ENCODE results near the gene CIT.
"Not testable (repeated sequence)": the region's sequence is repeated elsewhere in the genome, so short reads cannot be mapped to it uniquely, and the experiment has no call there.

The CIT gene

DNA sequence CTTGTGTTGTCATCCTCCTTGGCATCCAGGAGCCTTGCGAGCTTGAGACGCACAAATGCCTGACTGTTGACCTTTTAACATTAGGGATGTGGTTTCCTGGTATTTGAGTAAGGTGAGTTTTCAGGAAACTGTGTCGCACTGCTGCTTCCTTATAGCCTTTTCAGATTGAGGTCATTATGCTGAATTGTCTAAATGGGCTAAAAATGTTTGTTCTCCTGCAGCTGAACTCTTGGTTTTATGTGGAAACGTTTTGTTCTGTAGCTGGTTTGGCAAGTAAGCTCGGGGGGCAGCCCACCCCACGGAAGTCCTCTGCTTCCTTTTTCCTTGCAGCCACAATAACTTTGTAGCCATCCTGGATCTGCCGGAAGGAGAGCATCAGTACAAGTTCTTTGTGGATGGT lies 203.5 kb downstream of the CIT start:
- no peak for DNase-seq

DNA sequence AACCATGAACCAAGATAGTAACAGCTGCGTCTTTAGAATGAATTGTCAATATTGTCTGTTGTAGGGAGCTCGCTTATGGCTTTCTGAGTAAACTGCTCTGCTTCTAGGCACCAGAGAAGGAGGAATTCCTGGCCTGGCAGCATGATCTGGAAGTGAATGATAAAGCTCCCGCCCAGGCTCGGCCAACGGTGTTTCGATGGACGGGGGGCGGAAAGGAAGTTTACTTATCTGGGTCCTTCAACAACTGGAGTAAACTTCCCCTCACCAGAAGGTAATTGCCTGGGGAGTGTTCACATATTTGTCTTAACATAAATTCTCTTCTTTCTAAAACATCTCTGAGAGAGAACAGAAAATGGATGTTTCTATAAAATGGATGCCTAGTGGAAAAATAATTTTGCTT lies 204.9 kb downstream of the CIT start:
- DNase-seq, result no peak

DNA sequence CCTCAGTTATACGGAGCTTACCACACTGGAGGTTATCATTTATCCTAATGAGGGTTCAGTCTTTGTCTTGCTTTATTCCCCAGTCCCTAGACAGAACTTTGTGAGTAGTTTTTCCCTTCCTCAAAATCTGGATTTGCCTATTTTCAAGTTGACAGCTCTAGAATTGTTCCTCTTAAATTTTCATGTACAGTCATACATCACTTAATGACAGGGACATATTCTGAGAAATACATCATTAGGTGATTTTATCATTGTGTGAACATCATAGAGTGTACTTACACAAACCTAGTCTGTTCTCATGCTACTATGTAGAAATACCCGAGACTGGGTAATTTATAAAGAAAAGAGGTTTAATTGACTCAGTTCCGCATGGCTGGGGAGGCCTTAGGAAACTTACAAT lies 206.1 kb downstream of the CIT start:
- no peak for DNase-seq

DNA sequence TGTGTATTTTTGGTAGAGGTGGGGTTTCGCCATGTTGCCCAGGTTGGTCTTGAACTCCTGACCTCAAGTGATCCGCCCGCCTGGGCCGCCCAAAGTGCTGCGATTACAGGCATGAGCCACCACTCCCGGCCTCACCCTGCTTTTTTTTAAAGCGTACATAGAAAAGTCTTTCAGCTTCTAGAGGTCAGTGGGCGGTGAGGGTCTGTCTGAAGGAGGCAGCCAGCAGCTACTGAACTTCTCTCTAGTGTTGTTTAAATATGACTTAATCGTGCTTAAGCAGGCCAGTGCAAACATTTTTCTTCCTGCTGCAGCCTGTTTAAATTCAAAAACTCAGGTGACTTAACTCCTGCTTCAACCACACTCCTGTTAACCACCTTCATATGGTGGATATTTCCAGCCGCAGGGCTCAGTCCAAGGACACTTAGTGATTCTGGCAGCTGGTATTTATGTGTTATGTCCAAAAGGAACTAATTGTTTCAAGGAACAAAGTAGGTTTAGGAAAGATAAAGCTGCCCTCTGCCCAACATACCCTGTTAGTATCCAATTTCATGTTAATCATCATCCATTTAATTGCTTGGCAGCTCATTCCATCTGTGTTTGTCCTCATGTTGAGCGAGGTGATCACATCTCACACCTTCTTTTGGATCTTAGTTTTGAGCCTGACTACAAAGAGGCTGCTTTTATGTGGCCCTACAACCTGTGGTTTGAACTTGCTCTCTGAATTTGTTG lies 207.2 kb downstream of the CIT start:
- DNase-seq, result no peak

DNA sequence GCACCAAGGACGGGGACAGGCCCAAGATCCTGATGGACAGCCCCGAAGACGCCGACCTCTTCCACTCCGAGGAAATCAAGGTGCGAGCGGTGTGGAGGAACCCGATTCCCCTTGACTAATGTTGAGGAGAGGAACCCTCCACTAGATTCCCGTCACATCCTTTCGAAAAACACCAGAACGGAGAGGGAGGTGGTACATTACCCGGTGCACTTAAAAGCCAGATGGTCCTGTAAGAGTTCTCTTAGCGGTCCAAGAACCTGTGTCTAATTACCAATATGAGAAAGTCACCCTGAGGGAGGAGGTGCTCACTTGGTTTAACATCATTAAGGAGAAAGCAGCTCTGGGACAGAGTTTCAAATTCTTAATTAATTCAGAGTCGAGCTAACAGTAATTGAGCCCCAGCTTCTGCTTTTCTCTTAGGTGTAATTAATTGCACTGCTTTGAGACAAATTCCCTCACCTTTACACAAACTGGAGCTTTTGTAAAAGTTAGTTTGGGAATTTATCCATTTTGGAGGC lies 208.7 kb downstream of the CIT start:
- no peak for DNase-seq

DNA sequence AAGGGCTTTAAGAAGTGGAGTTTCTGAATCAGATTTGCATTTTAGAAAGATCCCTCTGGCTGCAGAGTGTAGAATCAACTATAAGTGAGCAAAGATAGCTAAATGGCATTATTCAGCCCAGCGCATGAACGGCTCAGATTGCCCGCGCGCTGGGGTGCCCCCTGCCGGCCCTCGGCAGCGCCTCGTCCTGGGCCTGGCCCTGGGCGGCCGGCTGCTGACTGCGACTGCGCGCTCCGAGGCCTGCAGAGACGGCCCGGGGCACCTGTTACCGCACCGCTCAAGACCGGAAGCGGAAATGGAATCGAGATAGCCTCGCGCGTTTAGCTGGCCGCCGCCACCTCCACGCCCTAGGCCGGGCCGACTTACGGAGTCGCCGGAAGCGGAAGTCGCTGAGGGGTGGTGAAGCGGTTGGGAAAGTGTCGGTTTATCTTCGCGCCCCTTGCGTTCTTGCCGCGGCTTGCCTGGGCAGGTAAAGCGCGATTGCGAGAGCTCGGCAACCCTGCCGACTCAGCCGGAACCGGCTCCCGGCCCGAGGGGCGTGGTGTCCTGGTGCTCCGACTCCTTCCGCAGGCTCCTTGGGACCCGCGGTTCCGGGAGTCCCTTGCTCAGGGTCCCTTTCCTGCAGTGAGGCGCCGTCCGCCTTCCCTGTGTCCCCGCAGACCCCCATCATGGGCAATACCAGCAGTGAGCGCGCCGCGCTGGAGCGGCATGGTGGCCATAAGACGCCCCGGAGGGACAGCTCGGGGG lies 209.4 kb downstream of the CIT start, which contains the start of gene PRKAB1:
TSS of gene PRKAB1 (plus strand) at position 557 of the 747 bp plus-strand sequence. CDS start at position 669, 112 bp downstream.
- DNase-seq, result peak; percentile 83

DNA sequence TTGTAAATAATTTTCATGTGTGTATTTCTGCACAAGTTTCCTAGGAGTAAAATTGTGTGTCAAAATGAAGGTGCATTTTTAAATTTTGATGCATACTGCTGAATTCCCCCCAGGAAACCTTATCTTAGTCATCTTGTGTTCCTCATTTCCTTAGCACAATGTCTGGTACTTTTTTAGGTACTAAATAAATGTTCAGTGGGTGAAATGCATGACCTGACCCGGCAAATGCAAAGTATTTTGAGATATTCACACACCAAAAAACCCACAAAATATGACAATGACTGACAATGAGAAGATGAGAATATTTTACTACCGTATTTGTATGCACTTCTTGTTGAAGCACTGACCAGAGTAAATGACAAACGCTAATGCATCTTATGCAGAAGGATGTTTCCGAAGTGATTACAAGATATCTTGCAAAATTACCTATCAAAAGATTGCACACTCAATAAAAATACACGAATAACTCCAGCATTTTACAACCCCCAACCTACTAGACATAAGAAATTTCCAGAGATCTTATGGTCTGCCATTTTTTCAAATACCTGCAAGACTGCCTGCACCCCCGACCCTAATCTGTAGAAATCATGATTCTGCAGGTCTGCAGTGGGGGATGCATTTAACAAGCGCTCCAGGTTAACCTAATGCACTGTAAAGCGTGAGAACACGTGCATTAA lies 210.1 kb downstream of the CIT start:
- no peak for DNase-seq

DNA sequence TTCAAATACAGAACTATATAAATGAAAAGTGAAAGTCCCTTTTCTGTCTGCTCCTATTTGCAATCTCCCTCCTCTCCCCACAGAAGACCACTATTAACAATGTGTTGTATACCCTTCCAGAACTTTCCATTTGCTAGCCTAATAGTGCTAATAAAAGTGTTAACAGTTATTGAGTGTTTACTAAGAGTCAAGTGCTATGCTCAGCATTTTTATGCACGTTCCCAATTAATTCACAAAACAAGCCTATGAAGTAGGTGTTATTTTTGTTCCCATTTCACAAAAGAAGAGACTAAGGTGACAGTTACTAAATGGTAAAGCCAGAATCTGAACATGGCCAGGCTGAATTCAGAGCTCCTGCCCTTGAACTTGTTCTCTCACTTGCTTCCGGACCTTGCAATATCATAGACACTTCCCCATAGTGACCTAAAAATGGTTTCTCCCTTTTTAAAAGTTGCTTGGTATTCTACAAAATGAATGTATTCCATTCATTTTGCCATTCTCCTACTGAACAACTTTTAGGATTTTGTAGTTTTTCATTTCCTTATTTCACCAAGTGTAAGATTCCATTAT lies 210.8 kb downstream of the CIT start:
- no peak for DNase-seq

DNA sequence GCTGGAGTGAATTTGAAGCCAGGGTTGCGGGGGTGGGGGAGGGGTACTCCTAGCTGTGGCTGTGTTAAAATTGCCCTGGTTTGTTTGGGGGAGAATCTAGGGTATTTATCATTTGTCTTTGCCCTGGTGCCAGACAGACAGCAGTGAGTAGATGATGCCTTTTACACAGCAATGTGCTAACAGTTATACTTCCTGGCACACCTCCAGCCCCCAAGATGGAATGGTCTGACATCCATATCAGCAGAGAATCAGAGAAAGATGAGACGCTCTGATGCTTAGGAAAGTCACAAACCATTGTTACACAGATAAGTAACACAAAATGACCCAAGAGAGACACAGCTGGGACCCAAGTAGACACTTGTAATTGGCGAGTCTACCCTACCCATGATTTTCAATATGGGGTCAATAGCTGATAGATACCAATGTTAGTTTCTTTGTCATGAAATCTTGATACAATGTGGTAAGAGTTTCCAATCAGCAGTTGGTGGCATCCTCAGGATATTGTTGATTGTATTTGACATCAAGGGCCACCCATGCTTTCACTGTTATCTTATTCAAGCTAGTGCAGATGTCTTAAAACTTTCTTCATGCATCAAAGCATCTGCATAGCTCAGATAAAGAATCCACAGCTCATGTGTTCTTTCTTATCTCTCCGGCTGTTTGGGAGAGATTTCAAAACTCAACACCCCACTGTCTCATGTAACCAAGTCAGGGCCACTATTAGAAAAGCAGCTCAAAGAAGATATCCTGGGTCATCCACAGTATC lies 211.8 kb downstream of the CIT start:
- no peak for DNase-seq

DNA sequence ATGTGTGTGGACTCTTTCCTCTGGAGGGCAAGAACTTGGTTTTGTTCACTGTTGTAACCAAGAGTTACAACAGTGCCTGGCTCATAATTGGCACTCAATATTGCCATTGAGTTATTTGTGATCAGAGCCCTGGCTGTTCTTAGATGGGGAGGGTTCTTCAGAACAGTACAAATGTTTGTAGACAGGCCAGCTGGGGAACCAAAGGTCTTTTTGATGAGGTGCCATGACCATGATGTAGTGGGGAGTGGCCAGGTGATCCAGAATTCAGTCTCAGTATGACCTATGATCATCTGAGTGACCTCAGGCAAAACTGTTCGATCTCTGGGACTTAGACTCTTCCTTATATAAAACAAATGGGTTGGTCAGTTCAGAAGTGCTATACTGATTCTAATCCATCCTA lies 212.5 kb downstream of the CIT start:
- no peak for DNase-seq

DNA sequence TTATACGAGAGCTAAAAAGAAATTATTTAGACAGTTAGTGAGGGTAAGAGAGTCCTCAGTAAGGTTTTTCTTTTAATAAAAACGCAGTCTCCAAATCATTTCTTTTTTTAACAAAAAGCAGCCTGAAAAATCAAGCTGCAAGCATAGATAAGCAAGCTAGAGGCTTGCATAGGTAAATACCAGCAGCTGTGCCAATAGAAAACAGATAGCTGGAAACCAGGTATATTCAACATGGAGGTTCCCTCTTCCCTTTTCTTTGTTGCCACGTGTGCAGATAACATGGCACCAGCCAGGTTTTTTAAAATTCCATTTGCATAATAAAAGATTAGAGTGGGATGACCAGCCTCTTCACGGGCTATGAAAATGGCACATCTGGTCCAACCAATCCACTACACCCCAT lies 215.2 kb downstream of the CIT start:
- DNase-seq, result no peak

DNA sequence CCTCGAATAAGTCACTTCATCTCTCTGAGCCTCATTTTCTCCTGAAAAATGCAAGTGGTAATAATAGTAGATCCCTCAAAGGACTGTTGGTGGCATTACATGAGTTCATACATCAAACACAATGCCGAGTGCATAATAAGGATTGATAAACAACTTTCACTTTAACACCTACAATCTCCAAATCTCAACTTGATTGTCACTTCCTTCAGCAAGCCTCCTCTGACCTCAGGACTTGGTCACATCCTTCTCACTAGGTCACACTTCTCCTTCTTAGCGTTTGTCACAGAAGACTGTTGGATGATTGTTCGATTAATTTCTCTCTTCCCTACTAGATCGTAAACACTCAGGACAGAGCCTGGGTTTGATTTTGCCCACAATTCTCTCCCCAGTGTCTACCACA lies 217.0 kb downstream of the CIT start:
- no peak for DNase-seq

DNA sequence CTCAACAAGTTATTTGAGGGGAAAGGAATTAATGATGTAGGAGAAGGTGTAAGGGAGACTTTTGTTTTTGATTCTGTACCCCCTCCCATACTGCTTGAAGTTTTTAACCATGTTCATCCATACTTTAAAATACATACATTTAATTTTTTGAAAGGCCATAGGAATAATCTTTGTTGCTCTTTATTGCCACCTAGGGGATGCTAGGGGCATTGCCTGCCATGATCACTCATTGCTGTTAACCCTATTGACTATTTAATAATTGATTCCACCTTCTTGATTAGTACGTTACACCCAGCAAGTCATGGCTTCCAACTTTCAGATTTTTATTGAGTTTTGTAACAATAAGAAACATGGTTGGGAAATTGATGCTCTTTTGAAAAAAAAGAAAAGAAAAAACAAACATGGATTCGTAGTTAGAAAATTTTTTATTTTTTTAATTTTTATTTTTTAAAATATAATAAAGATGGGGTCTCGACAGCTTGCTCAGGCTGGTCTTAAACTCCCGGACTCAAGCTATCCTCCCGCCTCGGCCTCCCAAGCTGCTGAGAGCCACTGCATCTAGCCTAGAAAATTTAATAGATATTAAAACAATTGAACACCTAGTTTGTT lies 217.7 kb downstream of the CIT start:
- DNase-seq, result no peak

DNA sequence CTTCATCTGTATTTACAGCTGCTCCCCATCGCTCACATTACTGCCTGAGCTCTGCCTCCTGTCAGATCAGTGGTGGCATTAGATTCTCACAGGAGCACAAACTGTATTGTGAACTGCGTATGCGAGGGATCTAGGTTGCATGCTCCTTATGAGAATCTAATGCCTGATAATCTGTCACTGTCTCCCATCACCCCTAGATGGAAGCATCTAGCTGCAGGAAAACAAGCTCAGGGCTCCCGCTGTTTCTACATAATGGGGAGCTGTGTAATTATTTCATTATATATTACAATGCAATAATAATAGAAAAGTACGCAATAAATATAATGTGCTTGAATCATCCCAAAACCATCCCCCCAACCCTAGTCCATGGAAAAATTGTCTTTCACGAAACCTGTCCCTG lies 219.0 kb downstream of the CIT start:
- not testable (repeated sequence) for DNase-seq

DNA sequence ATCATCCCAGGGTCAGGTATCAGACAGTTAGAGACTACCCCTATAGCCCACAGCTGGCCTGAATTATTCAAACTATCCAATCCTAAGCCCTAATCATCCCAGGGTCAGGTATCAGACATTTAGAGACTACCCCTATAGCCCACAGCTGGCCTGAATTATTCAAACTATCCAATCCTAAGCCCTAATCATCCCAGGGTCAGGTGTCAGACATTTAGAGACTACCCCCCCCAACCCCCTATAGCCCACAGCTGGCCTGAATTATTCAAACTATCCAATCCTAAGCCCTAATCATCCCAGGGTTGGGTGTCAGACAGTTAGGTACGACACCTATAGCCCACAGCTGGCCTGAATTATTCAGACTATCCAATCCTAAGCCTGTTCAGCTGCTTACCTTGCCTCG lies 220.1 kb downstream of the CIT start:
- not testable (repeated sequence) for DNase-seq

DNA sequence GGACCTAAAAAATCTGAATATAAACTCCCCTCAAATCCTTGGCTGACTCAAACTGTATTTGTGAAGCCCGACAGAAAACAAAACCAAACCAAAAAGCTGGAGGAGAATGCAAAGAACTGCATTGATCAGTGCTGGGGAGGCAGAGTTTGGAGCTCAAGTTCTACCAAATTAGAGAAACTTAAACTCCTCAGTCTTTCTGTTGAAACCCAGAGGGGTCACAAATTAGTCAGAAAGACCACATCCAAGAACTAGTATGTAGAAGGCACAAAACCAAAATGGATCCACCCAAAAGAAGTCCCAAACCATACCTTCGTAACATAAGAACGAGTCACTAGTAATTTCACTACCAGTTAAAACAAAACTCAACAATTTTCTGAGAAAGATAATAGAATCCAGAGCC lies 224.5 kb downstream of the CIT start:
- DNase-seq, result no peak

DNA sequence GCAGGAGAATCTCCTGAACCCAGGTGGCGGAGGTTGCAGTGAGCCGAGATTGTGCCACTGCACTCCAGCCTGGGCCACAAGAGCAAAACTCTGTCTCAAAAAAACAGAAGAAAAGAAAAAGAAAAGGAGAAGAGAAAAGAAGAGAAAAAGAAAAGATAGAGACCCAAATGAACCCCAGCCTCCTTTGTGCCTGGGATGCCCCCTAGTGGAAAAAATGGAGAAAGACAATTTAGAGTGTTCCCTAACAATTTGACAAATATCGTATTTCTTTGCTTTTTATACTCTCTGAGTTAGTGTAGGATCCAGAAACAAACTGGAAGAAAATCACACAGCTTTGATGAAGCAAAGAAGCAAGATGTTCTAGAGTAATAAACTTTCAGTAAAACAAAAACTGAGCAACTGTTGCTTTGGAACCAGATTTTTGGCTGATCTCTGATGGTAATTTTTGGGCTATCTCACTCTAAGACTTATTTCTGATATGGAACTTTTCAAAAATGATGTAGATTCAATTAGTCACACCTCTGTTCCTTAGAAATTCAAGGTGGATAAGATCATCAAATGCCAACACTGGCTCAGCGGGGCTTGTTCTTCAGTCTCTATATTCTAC lies 227.8 kb downstream of the CIT start:
- DNase-seq, result no peak

DNA sequence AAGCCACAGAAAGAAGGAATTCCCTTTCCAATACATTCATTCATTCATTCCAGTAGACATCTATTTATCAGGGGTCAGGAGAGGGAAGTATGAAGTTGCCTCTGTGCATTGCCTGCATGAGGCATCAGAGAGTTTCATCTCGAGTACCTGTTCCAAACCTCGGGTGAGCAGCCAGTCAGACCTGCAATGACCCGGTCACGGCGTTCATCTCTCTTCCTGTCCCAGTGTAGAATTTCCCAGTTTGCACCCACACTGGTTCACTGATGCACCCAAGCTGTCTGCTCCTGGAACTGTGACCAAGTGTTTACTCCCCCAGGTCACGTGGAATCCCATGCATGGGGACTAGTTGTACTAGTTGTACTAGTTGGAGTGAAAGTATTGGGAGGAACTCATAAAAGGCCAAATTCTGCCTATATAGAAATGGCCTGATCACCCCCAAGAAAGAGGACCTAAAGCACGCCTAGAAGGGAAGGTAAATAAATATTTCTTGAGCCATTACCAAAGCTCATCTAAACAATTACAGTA lies 231.5 kb downstream of the CIT start:
- DNase-seq, result no peak

DNA sequence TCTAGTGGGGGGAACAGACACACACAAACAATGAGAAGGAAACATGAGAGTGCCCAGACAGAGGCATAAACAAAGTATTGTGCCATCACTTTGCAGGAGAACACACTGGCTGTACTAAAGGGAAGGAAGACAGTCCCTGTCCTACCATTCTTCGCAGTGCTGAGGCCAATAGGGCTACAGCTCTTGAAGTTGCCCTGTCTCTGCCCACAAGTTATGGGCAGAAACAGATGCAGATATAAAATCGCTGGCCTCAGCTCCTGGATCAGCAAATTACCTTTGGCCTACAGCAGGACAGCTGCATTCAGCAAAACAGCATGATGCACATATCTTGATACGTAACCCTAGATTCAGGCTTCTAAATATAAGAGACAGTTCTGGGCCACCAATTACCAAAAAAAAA lies 232.2 kb downstream of the CIT start:
- DNase-seq, result no peak

DNA sequence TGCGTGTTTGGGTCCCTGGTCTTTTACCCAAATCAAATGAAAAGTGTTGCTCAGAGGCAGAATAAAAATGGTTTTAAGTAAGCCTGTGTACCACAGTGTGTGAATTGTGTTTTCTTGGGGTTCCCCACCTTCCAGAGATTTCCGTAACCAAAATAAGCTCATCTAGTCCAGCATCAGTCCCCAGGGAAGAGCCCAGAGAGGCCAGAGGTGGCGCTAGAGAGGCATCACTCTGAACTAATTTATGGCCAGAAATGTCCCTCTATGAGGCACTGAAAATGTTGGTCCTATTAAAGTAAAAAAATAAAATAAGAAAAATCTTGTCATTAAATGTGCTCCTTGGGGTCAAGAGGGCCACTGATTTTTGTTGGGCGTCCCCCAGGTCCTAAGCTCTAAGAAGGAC lies 234.1 kb downstream of the CIT start:
- DNase-seq, result no peak

Data from NCI-H2081 treated with DMSO at 0.1 percent for 48 hours (cell line).